MCF 10A (cell line): Measurements from ENCODE around the gene CAMTA1. TPM values are rescaled to one million over a fixed set of nuclear protein-coding genes. Genes with fewer than 3 reads are reported as not detected.

ENCODE experiments used
- BruUV-seq: library from RNA; stranded (reverse); fragments of 400-500 nt; replicated peaks from 2 replicates; lab custom pipeline; 2021; lab: Mats Ljungman, UMichigan
- CTCF ChIA-PET: fragments of 300-600 bp; sonication (Branson Sonifier 250); formaldehyde crosslinking; extraction: SDS; loops from one replicate; lab custom pipeline; 2021; ENCODE audit warnings: antibody characterized with exemption, inconsistent platforms; lab: Yijun Ruan, JAX
- POLR2A ChIA-PET: fragments of 300-600, 350-650 bp; sonication (Branson Sonifier 250); formaldehyde crosslinking; extraction: SDS; loops from one replicate; lab custom pipeline; 2020; ENCODE audit warnings: antibody characterized with exemption, inconsistent platforms; lab: Yijun Ruan, JAX
- DNase-seq: peaks from one replicate; pipeline ENCODE4 v3.0.0-alpha.2; 2018; ENCODE audit not compliant: unreplicated experiment
- H3K27ac Mint-ChIP-seq: one replicate; pipeline ENCODE4 v1.8.0; 2022; ENCODE audit warnings: mild to moderate bottlenecking, low read depth, mixed read lengths; ENCODE audit not compliant: unreplicated experiment
- H3K27me3 Mint-ChIP-seq: one replicate; pipeline ENCODE4 v1.8.0; 2022; ENCODE audit warnings: mixed read lengths; ENCODE audit not compliant: insufficient read depth, unreplicated experiment
- H3K36me3 Mint-ChIP-seq: one replicate; pipeline ENCODE4 v1.8.0; 2022; ENCODE audit warnings: mild to moderate bottlenecking, moderate library complexity, mixed read lengths; ENCODE audit not compliant: insufficient read depth, unreplicated experiment
- H3K4me1 Mint-ChIP-seq: one replicate; pipeline ENCODE4 v1.8.0; 2022; ENCODE audit warnings: mixed read lengths; ENCODE audit not compliant: insufficient read depth, unreplicated experiment
- H3K4me3 Mint-ChIP-seq: one replicate; pipeline ENCODE4 v1.8.0; 2022; ENCODE audit warnings: mild to moderate bottlenecking, moderate library complexity, mixed read lengths; ENCODE audit not compliant: unreplicated experiment
- H3K9me3 Mint-ChIP-seq: one replicate; pipeline ENCODE4 v1.8.0; 2022; ENCODE audit warnings: mixed read lengths; ENCODE audit not compliant: unreplicated experiment
- intact Hi-C: fragments of 100-400 bp; cut with micrococcal nuclease; formaldehyde crosslinking; loops from 2 replicates; pipeline ENCODE4 v1.14.1; 2022
- total RNA-seq: library from RNA; stranded (reverse); gene quantifications from 2 replicates; pipeline ENCODE4 v1.2.3, GENCODE V29; 2022
- TF ChIP-seq, protein P1 (sequence below): fragments of 200-600 bp; IDR thresholded peaks from one replicate; pipeline ENCODE4 v1.8.0; 2022; ENCODE audit warnings: antibody characterized with exemption, mild to moderate bottlenecking; ENCODE audit not compliant: unreplicated experiment

The CAMTA1 gene
- total RNA-seq, 1 experiment from 2014 or later = 74.1 TPM

DNA sequence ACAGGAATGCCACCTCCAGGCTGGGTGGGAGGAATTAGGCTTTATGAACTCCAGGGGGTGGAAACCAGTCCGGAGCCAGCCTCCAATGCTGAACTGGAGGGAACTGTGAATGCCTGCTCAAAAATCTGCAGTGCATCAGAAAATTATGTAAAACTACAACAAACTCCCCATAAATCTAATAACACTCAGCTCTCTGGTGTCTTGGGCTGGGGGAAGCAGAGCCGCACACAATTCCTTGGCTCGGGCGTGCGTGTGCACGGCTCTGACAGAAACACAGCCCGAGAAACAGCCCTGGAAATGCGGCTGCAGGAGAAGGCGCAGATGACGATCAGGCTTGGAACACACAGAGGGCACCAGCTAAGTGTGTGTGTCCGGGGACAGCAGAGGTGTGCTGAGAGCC is 858.3 kb downstream of the CAMTA1 start:
- intact Hi-C loops = no loop called here
- no TSS peak for BruUV-seq
- ChIA-PET POLR2A (no interaction called here), CTCF (interaction anchor here (0.7 to 3.0 kb wide), 4 partner anchors 9 to 754 kb away, joined by 3 to 36 read pairs (median 5); no protein-coding TSS in a partner anchor)
- no peak overlapping the region for H3K4me3 Mint-ChIP-seq
- no peak overlapping the region for H3K27ac Mint-ChIP-seq
- H3K4me1 Mint-ChIP-seq = no peaks in the 10 kb centered on the region
- no peaks in the 10 kb centered on the region for H3K36me3 Mint-ChIP-seq
- H3K9me3 Mint-ChIP-seq = no peaks in the 10 kb centered on the region
- no peaks in the 10 kb centered on the region for H3K27me3 Mint-ChIP-seq
- no peak for DNase-seq
- TF ChIP-seq, protein P1, sequence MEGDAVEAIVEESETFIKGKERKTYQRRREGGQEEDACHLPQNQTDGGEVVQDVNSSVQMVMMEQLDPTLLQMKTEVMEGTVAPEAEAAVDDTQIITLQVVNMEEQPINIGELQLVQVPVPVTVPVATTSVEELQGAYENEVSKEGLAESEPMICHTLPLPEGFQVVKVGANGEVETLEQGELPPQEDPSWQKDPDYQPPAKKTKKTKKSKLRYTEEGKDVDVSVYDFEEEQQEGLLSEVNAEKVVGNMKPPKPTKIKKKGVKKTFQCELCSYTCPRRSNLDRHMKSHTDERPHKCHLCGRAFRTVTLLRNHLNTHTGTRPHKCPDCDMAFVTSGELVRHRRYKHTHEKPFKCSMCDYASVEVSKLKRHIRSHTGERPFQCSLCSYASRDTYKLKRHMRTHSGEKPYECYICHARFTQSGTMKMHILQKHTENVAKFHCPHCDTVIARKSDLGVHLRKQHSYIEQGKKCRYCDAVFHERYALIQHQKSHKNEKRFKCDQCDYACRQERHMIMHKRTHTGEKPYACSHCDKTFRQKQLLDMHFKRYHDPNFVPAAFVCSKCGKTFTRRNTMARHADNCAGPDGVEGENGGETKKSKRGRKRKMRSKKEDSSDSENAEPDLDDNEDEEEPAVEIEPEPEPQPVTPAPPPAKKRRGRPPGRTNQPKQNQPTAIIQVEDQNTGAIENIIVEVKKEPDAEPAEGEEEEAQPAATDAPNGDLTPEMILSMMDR = no peak

GRCh38 chr1:7644086-7644485 is 858.8 kb downstream of the CAMTA1 start:
- CTCF ChIA-PET = interaction anchor here (0.7 to 3.0 kb wide), 6 partner anchors 9 to 925 kb away, joined by 3 to 36 read pairs (median 5); no protein-coding TSS in a partner anchor

GRCh38 chr1:7644961-7645750 is 859.9 kb downstream of the CAMTA1 start:
- Mint-ChIP-seq H3K4me3 (no peak overlapping the region), H3K36me3 (no peaks in the 10 kb centered on the region), H3K27me3 (peaks cover 3% of the 10 kb centered on the region), H3K9me3 (no peaks in the 10 kb centered on the region), H3K4me1 (no peaks in the 10 kb centered on the region), H3K27ac (no peak overlapping the region)
- CTCF ChIA-PET = interaction anchor here (0.6 to 3.0 kb wide), 9 partner anchors 108 to 1391 kb away, joined by 3 to 36 read pairs (median 4); no protein-coding TSS in a partner anchor
- no TSS peak for BruUV-seq
- peak; percentile 6 for DNase-seq
- TF ChIP-seq, protein P1 = no peak
- POLR2A ChIA-PET = no interaction called here
- intact Hi-C loops = loop anchor here (5.0 kb wide), 1 partner anchor 423 kb away; no protein-coding TSS in a partner anchor

More at GRCh38 chr1:7644086-7644485, 858.8 kb downstream of the CAMTA1 start:
- Mint-ChIP-seq H3K4me3 (no peak overlapping the region), H3K36me3 (no peaks in the 10 kb centered on the region), H3K27ac (no peak overlapping the region), H3K27me3 (no peaks in the 10 kb centered on the region), H3K9me3 (no peaks in the 10 kb centered on the region), H3K4me1 (no peaks in the 10 kb centered on the region)
- intact Hi-C loops = no loop called here
- POLR2A ChIA-PET = interaction anchor here (0.6 kb wide), 1 partner anchor 843 kb away, joined by 3 read pairs; no protein-coding TSS in a partner anchor
- BruUV-seq = no TSS peak
- DNase-seq = no peak
- TF ChIP-seq, protein P1 = no peak

DNA sequence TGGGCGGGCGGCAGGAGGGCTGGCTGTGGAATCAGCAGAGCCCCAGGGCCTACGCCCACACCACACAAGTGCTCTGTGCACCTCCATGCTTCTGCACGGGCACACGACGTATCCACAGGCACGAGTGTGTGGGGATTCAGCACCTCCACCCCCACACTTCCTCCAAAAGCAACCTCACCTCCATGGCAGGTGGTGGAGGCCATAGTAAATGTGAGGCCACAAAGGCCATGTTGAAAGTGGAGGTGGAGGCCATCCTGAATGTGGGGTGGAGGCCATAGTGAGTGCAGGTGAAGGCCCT is 860.4 kb downstream of the CAMTA1 start:
- no peaks in the 10 kb centered on the region for H3K9me3 Mint-ChIP-seq
- DNase-seq = no peak
- TF ChIP-seq, protein P1 = no peak
- CTCF ChIA-PET = interaction anchor here (0.6 to 3.0 kb wide), 4 partner anchors 107 to 1391 kb away, joined by 3 to 36 read pairs (median 4); no protein-coding TSS in a partner anchor
- BruUV-seq = no TSS peak
- peaks cover 9% of the 10 kb centered on the region for H3K27me3 Mint-ChIP-seq
- no peaks in the 10 kb centered on the region for H3K4me1 Mint-ChIP-seq
- H3K27ac Mint-ChIP-seq = no peak overlapping the region
- intact Hi-C loops = loop anchor here (2.0 to 5.0 kb wide), 2 partner anchors 107 to 423 kb away; no protein-coding TSS in a partner anchor
- POLR2A ChIA-PET = no interaction called here
- H3K4me3 Mint-ChIP-seq = no peak overlapping the region
- no peaks in the 10 kb centered on the region for H3K36me3 Mint-ChIP-seq
